Endothelial cell of umbilical vein (primary cell): ENCODE measurements around the gene USP40. TPM values are rescaled to one million over a fixed set of nuclear protein-coding genes. Genes with fewer than 3 reads are reported as not detected.

ENCODE experiments used
- BruUV-seq: library from RNA; stranded (reverse); fragments of 400-500 nt; replicated peaks from 2 replicates; lab custom pipeline; 2021; lab: Mats Ljungman, UMichigan
- CTCF ChIA-PET: fragments of 300-600, 350-600 bp; sonication (Branson Sonifier 250); formaldehyde crosslinking; loops from one replicate; lab custom pipeline; 2021; ENCODE audit warnings: antibody characterized with exemption, inconsistent platforms; lab: Charles Lee
- POLR2A ChIA-PET: fragments of 300-600, 350-600 bp; sonication (Branson Sonifier 250); formaldehyde crosslinking; loops from one replicate; lab custom pipeline; 2021; ENCODE audit warnings: antibody characterized with exemption, inconsistent platforms; lab: Charles Lee
- DNase-seq: peaks from one replicate; pipeline ENCODE4 v3.0.0-alpha.2; 2011; ENCODE audit warnings: low read depth, low spot score
- FAIRE-seq: peaks from 2 replicates; lab custom pipeline; 2011; peaks lifted over from hg19 to GRCh38; lab: Jason Lieb, UNC
- H2AFZ ChIP-seq: 2 replicates; pipeline ENCODE4 v1.6.0; 2012; ENCODE audit warnings: low read depth, low read length, control low read depth, inconsistent platforms
- H3K27ac ChIP-seq: 2 replicates; pipeline ENCODE4 v1.5.1; 2011; ENCODE audit warnings: low read depth, mild to moderate bottlenecking, control low read depth, low read length, moderate library complexity; ENCODE audit not compliant: insufficient read depth
- H3K27me3 ChIP-seq, 2 experiments: 2 replicates each; pipeline versions ENCODE4 v1.6.0 to v1.6.1; 2011; ENCODE audit warnings: low read length in 2 of 2, mixed read lengths in 1 of 2; ENCODE audit not compliant: control insufficient read depth in 2 of 2, insufficient read depth in 2 of 2
- H3K36me3 ChIP-seq, 2 experiments: 2 replicates in 1 of 2; 3 replicates in 1 of 2; pipeline ENCODE4 v1.5.1; 2011; ENCODE audit warnings: low read length in 2 of 2, mild to moderate bottlenecking in 1 of 2, moderate library complexity in 1 of 2; ENCODE audit not compliant: control insufficient read depth in 2 of 2, insufficient read depth in 2 of 2; ENCODE audit errors: extremely low read depth in 1 of 2
- H3K4me1 ChIP-seq: 3 replicates; pipeline ENCODE4 v1.5.1; 2011; ENCODE audit warnings: mild to moderate bottlenecking, low read length; ENCODE audit not compliant: control insufficient read depth, insufficient read depth; ENCODE audit errors: extremely low read depth
- H3K4me2 ChIP-seq: 2 replicates; pipeline ENCODE4 v1.6.1; 2011; ENCODE audit warnings: low read length, control low read depth, mixed read lengths; ENCODE audit not compliant: insufficient read depth
- H3K4me3 ChIP-seq, 3 experiments: fragments of 200-600 bp in 1 of 3; sonication (generic), shearing (Covaris generic) in 1 of 3; replicated peaks in 1 of 3; 2 replicates each; pipeline ENCODE4 v1.5.1; 2011 to 2016; ENCODE audit warnings: control low read depth in 3 of 3, low read length in 3 of 3, mild to moderate bottlenecking in 2 of 3, inconsistent platforms in 1 of 3, low read depth in 1 of 3, moderate library complexity in 1 of 3; ENCODE audit not compliant: insufficient read depth in 1 of 3
- H3K79me2 ChIP-seq: 2 replicates; pipeline ENCODE4 v1.6.0; 2012; ENCODE audit warnings: low read length, inconsistent platforms; ENCODE audit not compliant: control insufficient read depth, insufficient read depth
- H3K9ac ChIP-seq: replicated peaks from 2 replicates; pipeline ENCODE3; 2011; ENCODE audit warnings: low read length, control low read depth; ENCODE audit not compliant: insufficient read depth; ENCODE audit errors: extremely low read depth
- H3K9me1 ChIP-seq: replicated peaks from 3 replicates; pipeline ENCODE4 v1.6.0; 2011; ENCODE audit warnings: mild to moderate bottlenecking, low read length; ENCODE audit not compliant: control insufficient read depth, insufficient read depth; ENCODE audit errors: extremely low read depth
- H3K9me3 ChIP-seq: replicated peaks from 2 replicates; pipeline ENCODE4 v1.5.1; 2012; ENCODE audit warnings: low read length, inconsistent platforms; ENCODE audit not compliant: control insufficient read depth, insufficient read depth
- H4K20me1 ChIP-seq: replicated peaks from 2 replicates; pipeline ENCODE3; 2011; ENCODE audit warnings: mild to moderate bottlenecking, low read length; ENCODE audit not compliant: control insufficient read depth, insufficient read depth; ENCODE audit errors: extremely low read depth
- CTCF ChIP-seq, 2 donors: IDR thresholded peaks; 1 replicate in 1 of 2; 2 replicates in 1 of 2; pipeline ENCODE4 v1.5.1; 2011; ENCODE audit warnings: low read length in 2 of 2, mild to moderate bottlenecking in 2 of 2, moderate library complexity in 2 of 2, control low read depth in 1 of 2, inconsistent platforms in 1 of 2, low read depth in 1 of 2; ENCODE audit not compliant: insufficient read depth in 1 of 2; ENCODE audit errors: extremely low read depth in 1 of 2
- EZH2 ChIP-seq: IDR thresholded peaks from 2 replicates; pipeline ENCODE4 v1.6.1; 2012; ENCODE audit warnings: borderline replicate concordance, low read depth, mild to moderate bottlenecking, moderate library complexity, low read length, inconsistent platforms; ENCODE audit not compliant: severe bottlenecking
- FOS ChIP-seq: IDR thresholded peaks from 2 replicates; pipeline ENCODE4 v1.6.1; 2011; ENCODE audit warnings: mild to moderate bottlenecking, low read length, moderate library complexity, borderline replicate concordance; ENCODE audit not compliant: insufficient read depth
- GATA2 ChIP-seq: IDR thresholded peaks from 2 replicates; pipeline ENCODE4 v1.7.0; 2011; ENCODE audit warnings: low read depth, mild to moderate bottlenecking, moderate library complexity, mixed read lengths, low read length; ENCODE audit not compliant: insufficient read length, insufficient read depth
- MAX ChIP-seq: IDR thresholded peaks from 2 replicates; pipeline ENCODE4 v1.6.1; 2011; ENCODE audit not compliant: insufficient read depth, insufficient read length
- MYC ChIP-seq: IDR thresholded peaks from one replicate; pipeline ENCODE4 v1.6.1; 2011; ENCODE audit warnings: mild to moderate bottlenecking, low read depth, low read length
- POLR2A ChIP-seq: IDR thresholded peaks from 2 replicates; pipeline ENCODE4 v1.6.1; 2012; ENCODE audit warnings: low read depth, mild to moderate bottlenecking, control low read depth, low read length
- dilution Hi-C: fragments of 300-500 bp; cut with MboI; formaldehyde crosslinking; loops from one replicate; pipeline ENCODE4 v1.15.0; 2019; ENCODE audit warnings: low sequenced_read_pairs; ENCODE audit not compliant: extremely low pct_ligation_motif_present
- intact Hi-C: fragments of 100-400 bp; cut with micrococcal nuclease; formaldehyde crosslinking; loops from one replicate; pipeline ENCODE4 v1.10.0; 2022
- polyA plus RNA-seq, 4 experiments: library from polyadenylated mRNA; depleted of rRNA in 3 of 4; stranded (reverse) in 3 of 4; unstranded in 1 of 4; fragments of >200 nt; gene quantifications; 2 replicates each; pipeline versions ENCODE4 v1.2.1 to v1.2.3, GENCODE V29; 2011 to 2012; ENCODE audit warnings: missing spikeins in 1 of 4
- total RNA-seq: library from RNA; stranded (reverse); gene quantifications from 2 replicates; pipeline ENCODE4 v1.2.3, GENCODE V29; 2021

The USP40 gene
- total and polyA plus RNA-seq, 2 donors (not counting 3 experiments of a cell fraction or from before 2014, with no cell fraction given), result 32.2 to 32.5 TPM

GRCh38 chr2:233455491-233455890 lies 111.1 kb downstream of the USP40 start:
- ChIA-PET CTCF (interaction anchor here (1.5 kb wide), 1 partner anchor 51 kb away, joined by 3 read pairs; no protein-coding TSS in a partner anchor), POLR2A (no interaction called here)
- no peak overlapping the region for H3K4me3 ChIP-seq
- no peak for FAIRE-seq
- no TSS peak for BruUV-seq
- H4K20me1 ChIP-seq, result no peaks in the 10 kb centered on the region
- no peaks in the 10 kb centered on the region for H3K79me2 ChIP-seq
- H3K4me1 ChIP-seq, result no peaks in the 10 kb centered on the region
- no peaks in the 10 kb centered on the region for H3K9me3 ChIP-seq
- dilution Hi-C loops (no loop called here), intact Hi-C loops (no loop called here)
- TF ChIP-seq MYC (no peak), EZH2 (no peak), CTCF (IDR thresholded peaks at IDR 0.05; ENCODE audit: extremely low read depth in 1 of 2, insufficient read depth in 1 of 2, low read depth in 1 of 2, low read length in 2 of 2) (no peak), FOS (no peak), GATA2 (no peak), POLR2A (no peak)
- H3K9ac ChIP-seq, result no peak overlapping the region
- H3K27ac ChIP-seq, result no peak overlapping the region
- no peaks in the 10 kb centered on the region for H3K9me1 ChIP-seq
- no peak for DNase-seq
- H3K27me3 ChIP-seq, result no peaks in the 10 kb centered on the region
- no peak overlapping the region for H3K4me2 ChIP-seq
- H3K36me3 ChIP-seq, result peaks cover 0 to 15% of the 10 kb centered on the region in 2 experiments
- H2AFZ ChIP-seq, result no peak overlapping the region

GRCh38 chr2:233455006-233455405 lies 111.6 kb downstream of the USP40 start:
- H3K4me3 ChIP-seq, result no peak overlapping the region
- dilution Hi-C loops (no loop called here), intact Hi-C loops (no loop called here)
- peaks cover 0 to 12% of the 10 kb centered on the region in 2 experiments for H3K36me3 ChIP-seq
- no peaks in the 10 kb centered on the region for H4K20me1 ChIP-seq
- FAIRE-seq (no peak), DNase-seq (no peak)
- H2AFZ ChIP-seq, result no peak overlapping the region
- POLR2A ChIA-PET, result no interaction called here
- H3K4me1 ChIP-seq, result no peaks in the 10 kb centered on the region
- H3K27ac ChIP-seq, result no peak overlapping the region
- no peak overlapping the region for H3K9ac ChIP-seq
- H3K27me3 ChIP-seq, result no peaks in the 10 kb centered on the region
- CTCF ChIA-PET, result interaction anchor here (1.5 kb wide), 1 partner anchor 51 kb away, joined by 3 read pairs; no protein-coding TSS in a partner anchor
- no peaks in the 10 kb centered on the region for H3K79me2 ChIP-seq
- no peak for TF ChIP-seq MAX
- TF ChIP-seq MYC, result no peak
- TF ChIP-seq GATA2, result no peak
- no peaks in the 10 kb centered on the region for H3K9me3 ChIP-seq
- no TSS peak for BruUV-seq
- H3K4me2 ChIP-seq, result no peak overlapping the region
- H3K9me1 ChIP-seq, result no peaks in the 10 kb centered on the region
